Rectal smooth muscle tissue (tissue), 1 donor: ENCODE data around the gene EEF1A2.

ENCODE experiments used
- H3K27ac ChIP-seq: one replicate; pipeline ENCODE4 v1.7.0; 2013; ENCODE audit warnings: low read depth, low read length, inconsistent platforms
- H3K27me3 ChIP-seq: one replicate; pipeline ENCODE4 v1.7.0; 2013; ENCODE audit warnings: low read length; ENCODE audit not compliant: control insufficient read depth, insufficient read depth
- H3K36me3 ChIP-seq: one replicate; pipeline ENCODE4 v1.7.0; 2013; ENCODE audit warnings: low read length; ENCODE audit not compliant: control insufficient read depth, insufficient read depth
- H3K4me1 ChIP-seq: one replicate; pipeline ENCODE4 v1.7.0; 2013; ENCODE audit warnings: low read length; ENCODE audit not compliant: control insufficient read depth, insufficient read depth
- H3K4me3 ChIP-seq: one replicate; pipeline ENCODE4 v1.7.0; 2013; ENCODE audit warnings: low read length
- H3K9ac ChIP-seq: one replicate; pipeline ENCODE4 v1.7.0; 2013; ENCODE audit warnings: low read length

Gene EEF1A2

DNA sequence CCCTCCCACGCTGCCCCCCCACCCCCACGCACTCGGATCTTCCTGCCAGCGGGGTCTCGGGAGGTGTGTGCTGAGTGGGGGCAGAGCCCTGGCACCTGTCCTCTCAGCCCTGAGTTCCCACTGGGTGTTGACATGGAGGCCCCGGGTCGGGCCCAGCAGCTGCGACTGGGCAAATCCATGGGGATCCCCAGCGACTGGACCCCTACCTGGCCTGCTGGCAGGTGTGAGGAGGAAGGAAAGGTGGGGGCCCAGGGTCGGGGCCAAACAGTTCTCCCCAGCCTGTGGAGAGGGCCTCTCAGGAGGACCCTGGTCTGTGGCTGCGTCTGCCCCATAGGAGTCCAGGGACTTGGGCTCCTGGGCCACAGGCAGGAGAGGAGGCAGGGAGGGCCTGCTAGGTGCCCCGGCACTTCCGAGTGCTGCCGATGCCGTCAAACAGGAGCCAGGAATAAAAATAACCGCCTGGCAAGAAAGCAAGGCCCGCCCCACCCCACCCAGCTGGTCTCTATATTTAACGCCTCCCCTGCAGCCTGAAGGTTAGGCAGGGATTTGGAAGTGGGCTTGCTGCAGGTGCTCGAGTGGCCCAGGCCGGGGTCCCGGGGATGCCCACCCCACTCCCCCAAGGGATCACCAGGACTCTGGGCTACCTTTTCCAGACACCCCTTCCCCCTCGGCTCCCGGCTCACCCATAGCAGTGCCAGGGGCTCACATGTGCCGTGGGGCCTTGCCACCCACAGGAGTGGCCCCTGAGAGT lies 1.4 kb upstream of the EEF1A2 start:
- no peak overlapping the region for H3K9ac ChIP-seq
- no peak overlapping the region for H3K27ac ChIP-seq
- peaks cover 25% of the 10 kb centered on the region for H3K27me3 ChIP-seq
- H3K4me1 ChIP-seq, result no peaks in the 10 kb centered on the region
- no peaks in the 10 kb centered on the region for H3K36me3 ChIP-seq
- H3K4me3 ChIP-seq, result no peak overlapping the region

DNA sequence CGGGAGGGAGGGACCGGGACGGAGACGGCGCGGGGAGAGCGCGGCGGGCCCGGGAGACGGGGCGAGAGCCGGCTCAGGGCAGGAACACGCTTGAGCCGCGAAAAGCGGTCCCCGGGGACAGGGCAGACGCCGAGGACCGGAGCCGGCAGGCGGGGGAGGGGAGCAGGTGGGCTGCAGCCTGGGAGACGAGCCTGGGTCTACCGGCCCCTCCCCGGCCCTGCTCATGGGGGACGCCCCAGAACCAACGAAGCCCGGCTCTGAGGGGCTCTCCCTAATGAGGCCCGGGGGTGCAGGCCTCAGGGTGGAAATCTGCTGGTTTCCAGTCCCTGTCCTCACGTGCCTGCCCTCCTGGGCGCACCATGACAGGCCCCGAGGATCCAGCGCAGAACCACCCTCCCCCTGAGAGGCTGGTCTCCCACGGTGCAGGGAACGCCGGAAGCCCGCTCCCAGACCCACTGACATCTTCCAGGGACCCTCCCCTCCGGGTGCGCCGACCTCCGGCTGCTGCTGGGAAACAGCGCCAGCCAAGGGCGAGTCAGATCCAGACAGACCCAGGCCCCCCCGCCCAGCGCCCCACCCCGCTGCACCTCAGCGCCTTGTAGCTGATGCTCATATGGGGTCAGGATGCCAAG lies 571 bp upstream of the EEF1A2 start:
- no peaks in the 10 kb centered on the region for H3K36me3 ChIP-seq
- H3K27ac ChIP-seq, result no peak overlapping the region
- no peak overlapping the region for H3K9ac ChIP-seq
- H3K4me1 ChIP-seq, result no peaks in the 10 kb centered on the region
- peak overlapping the region; percentile 3 for H3K4me3 ChIP-seq
- H3K27me3 ChIP-seq, result peaks cover 25% of the 10 kb centered on the region

DNA sequence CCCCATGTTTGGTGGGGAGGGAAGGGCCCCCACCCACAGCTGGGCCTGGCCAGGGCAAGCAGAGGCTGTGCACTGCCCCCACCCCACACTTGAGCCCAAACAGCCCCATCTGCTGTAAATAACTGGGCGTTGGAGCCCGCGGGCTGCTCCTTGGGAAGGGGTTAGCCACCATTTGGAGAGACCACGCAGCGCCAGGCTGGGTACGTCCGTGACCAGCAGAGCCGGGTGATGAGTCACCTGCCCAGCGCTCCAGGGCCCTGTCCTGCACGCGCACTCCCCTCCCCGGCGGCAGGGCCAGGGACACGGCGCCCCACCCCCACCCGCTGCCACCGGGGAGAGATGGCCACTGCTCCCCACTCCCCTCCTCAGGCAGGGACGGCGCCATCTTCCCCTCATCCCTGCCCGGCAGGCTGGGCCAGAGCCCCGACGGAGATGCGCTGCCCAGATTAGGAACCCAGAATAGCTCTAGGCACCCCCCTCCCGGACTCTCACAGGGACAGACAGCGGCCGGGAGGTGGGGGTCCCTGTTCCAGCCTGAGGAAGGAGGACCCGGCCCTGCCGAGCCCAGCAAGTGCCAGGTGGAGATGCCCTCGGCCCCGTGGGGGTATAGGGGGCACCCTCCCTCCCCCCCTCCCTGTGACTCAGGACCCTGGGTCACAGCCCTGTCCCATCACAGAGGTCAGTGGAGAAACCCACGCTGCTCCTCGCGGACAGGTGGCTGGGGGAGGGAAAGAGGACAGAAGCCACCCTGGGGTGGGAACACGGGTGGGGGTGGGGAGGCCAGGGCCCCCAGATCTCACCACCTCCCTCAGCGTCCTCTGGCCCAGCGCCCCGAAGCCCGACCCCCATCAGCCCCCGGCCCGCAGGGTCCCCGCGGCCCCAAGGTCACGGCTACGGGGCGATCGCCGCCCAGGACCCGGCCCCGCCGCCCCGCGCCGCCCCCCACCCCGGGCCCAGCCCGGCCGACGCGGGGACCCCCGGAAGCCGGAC lies 642 bp downstream of the EEF1A2 start:
- no peaks in the 10 kb centered on the region for H3K36me3 ChIP-seq
- peaks cover 25% of the 10 kb centered on the region for H3K27me3 ChIP-seq
- H3K9ac ChIP-seq, result no peak overlapping the region
- no peak overlapping the region for H3K27ac ChIP-seq
- no peak overlapping the region for H3K4me3 ChIP-seq
- no peaks in the 10 kb centered on the region for H3K4me1 ChIP-seq

DNA sequence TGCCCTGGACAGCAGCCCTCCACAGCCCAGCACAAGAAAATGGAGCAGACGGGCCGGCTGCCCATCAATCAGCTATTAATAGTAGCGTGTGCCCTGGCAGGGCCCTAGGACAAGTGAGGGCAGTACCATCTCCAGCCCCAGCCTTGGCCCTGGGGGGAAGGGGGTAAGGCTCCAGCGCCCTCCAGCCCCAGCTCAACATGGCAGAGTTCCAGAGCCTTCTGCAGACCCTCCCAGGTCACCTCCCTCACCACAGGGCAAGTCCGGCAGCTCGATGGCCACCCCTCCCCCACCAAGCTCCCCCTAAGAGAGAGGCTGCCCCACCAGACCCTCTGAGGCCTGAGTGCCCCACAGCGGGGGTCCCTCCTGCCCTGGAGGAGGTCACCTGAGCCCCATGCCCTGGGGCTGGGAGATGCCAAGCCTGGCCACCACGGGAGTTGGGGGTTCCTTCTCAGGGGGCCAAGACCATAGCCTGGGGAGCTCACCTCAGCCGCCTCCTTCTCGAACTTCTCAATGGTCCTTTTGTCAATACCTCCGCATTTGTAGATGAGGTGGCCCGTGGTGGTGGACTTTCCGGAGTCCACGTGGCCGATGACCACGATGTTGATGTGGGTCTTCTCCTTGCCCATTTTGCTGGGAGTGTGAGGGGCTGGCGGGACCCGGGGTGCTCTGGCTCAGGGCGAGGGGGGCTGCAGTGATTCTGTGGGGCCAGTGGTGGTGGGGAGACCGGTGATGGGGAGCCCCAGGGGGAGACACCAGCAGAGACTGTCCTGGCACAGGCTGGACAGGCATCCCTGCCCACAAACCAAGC lies 1.5 kb downstream of the EEF1A2 start:
- Histone ChIP-seq H3K4me1 (no peaks in the 10 kb centered on the region), H3K9ac (no peak overlapping the region), H3K27ac (no peak overlapping the region), H3K4me3 (no peak overlapping the region), H3K27me3 (peaks cover 22% of the 10 kb centered on the region), H3K36me3 (no peaks in the 10 kb centered on the region)

DNA sequence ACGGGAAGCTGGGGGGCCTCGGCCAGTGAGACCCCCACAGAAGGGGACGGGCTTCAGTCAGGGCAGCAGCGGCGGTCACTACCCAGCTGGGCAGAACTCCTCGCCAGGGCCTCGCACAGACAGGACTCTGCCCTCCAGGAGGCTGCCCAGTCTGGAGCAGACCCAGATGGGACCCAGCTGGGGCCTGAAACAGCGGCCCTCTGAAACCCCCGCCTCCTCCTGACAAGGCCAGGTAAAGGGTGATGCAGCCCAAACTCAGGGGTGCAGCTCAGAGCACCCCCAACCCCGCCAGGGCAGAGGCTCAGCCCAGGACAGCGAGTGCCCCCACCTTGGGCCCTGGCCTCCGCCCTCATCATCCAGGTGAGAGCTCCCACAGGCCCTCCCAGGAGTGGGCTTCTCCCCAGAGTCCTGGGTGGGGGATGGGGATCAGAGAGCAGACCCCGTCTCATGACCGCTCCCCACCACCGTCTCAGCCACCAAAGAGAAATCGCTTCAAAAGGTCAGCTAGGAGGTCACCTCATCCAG lies 2.2 kb downstream of the EEF1A2 start:
- Histone ChIP-seq H3K9ac (no peak overlapping the region), H3K27ac (no peak overlapping the region), H3K27me3 (peaks cover 20% of the 10 kb centered on the region), H3K4me3 (peak overlapping the region; percentile 52), H3K4me1 (no peaks in the 10 kb centered on the region), H3K36me3 (no peaks in the 10 kb centered on the region)

DNA sequence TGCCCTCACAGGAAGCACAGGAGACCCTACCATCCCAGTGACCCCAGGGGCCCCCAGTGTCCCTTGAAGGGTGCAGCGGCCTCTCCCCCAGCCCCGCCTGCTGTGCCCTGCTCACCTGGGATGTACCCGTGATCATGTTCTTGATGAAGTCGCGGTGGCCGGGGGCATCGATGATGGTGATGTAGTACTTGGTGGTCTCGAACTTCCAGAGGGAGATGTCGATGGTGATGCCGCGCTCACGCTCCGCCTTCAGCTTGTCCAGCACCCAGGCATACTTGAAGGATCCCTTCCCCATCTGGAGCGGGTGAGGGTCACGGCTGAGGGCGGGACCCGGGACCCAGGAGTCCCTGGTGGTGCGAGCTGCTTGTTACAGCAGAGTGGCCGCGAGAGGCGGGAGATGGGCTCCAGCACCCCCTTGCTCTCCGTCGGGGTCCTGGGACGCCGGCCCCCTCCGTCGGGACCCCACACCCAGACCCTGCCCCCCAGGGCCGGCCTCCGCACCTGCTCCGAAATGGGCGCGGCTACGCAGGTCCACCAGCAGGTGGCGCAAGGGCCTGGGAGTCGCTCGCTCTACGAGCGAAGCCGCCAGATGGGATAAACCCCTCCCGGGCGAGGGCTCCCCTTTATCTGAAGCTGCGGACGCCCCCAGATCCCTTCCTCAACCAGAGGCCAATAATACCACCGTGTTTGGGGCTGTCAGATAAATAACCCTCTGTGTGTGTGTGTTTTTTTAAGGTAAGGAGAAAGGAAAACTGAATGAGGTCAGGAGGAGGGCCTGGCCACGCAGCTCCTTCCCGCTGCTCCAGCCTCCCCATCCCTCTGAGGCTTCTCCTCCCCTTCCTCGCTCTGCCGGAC lies 2.9 kb downstream of the EEF1A2 start:
- Histone ChIP-seq H3K4me3 (peak overlapping the region; percentile 52), H3K4me1 (no peaks in the 10 kb centered on the region), H3K27ac (no peak overlapping the region), H3K27me3 (peaks cover 20% of the 10 kb centered on the region), H3K9ac (no peak overlapping the region), H3K36me3 (no peaks in the 10 kb centered on the region)

DNA sequence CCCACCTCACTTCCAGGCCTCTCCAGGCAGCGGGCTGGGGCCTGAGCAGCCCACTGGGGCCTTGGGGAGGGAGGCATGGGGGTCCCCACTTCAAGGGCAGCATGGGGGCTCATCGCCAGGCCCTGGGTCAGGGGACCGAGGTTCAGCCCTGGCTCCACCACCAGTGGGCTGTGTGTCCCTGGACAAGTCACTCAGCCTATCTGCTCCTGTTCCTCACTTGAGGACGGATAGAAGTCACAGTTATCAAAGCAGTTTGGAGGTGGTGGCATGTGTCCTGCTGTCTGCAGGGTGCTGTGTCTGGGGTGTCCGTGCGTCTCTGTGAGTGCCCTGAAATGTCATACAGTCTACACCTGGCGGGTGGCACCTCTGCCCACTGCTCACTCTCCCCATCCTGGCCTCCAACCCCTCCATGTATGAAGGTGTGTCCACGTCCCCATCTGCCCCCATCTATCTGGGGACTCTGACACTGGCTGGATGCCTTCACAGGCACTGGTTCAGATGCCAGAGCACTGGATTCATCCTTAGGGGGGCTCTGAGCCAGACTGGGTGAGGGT lies 3.6 kb downstream of the EEF1A2 start:
- Histone ChIP-seq H3K36me3 (no peaks in the 10 kb centered on the region), H3K4me3 (no peak overlapping the region), H3K27ac (no peak overlapping the region), H3K27me3 (peaks cover 19% of the 10 kb centered on the region), H3K4me1 (no peaks in the 10 kb centered on the region), H3K9ac (no peak overlapping the region)

DNA sequence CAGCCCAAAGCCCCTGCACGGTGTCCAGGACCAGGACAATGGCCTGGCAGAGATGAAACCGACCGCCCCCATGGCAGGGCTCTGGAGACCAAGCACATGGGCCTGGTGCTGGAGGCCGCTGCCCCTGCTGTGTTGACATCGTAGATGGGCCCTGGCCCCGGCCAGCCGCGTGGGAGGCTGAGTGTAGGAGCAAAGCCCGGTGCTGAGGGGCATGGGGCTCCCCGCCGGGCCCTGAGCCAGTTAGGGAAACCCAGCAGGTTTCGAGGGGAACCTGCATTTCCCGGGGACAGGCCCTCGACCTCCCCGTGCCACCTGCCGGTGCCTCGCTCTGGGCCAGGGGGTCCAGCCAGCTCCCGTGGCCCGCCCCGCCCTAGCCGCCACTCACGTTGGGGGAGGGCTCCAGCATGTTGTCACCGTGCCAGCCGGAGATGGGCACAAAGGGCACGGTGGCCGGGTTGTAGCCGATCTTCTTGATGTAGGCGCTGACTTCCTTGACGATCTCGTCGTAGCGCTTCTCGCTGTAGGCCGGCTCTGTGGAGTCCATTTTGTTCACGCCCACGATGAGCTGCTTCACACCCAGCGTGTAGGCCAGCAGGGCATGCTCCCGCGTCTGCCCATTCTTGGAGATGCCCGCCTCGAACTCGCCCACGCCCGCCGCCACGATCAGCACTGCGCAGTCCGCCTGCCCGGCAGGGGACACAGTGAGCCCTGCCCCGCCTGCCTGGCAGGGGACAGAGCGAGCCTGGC lies 4.3 kb downstream of the EEF1A2 start:
- Histone ChIP-seq H3K27ac (no peak overlapping the region), H3K4me1 (no peaks in the 10 kb centered on the region), H3K27me3 (peaks cover 16% of the 10 kb centered on the region), H3K9ac (no peak overlapping the region), H3K4me3 (no peak overlapping the region), H3K36me3 (no peaks in the 10 kb centered on the region)

DNA sequence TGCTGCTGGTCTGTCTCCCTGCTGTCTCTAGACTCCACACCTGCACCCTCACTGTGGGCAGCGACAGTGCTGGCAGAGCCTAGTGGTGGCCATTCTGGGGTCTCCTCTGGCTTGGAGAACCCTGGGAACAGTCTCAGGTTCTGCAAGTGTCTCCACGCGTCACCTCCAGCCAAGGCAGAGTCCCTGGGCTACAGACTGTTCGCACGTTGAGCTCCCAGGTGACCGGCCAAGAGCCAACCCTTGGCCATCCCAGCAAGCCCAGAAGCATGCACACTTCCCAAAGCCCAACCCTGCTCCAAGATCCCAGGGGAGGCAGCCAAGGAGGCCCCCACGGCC lies 4.8 kb downstream of the EEF1A2 start:
- H3K27me3 ChIP-seq, result peaks cover 13% of the 10 kb centered on the region
- H3K27ac ChIP-seq, result no peak overlapping the region
- no peak overlapping the region for H3K9ac ChIP-seq
- H3K4me3 ChIP-seq, result no peak overlapping the region
- no peaks in the 10 kb centered on the region for H3K4me1 ChIP-seq
- H3K36me3 ChIP-seq, result no peaks in the 10 kb centered on the region

DNA sequence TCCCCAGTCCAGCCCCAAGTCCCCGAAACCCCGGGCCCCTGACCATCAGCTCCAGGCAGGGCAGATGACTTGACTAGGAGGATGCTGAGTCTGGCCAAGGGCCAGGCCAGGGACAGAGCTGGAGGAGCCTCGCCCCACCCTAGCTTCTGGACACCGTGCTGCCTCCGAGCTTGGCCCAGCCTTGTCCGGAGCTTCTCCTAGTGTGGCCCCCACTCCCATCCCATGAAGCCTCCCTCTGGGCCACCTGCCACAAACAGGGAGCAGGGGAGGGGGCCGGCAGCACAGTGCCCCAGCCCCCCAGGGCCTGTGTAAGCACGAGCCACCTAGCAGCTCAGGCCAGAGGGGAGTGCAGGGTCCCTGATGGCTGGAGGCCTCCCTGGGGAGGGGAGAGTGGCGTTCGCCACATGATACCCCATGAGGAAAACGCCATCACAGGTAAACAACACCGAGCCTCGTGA lies 5.3 kb downstream of the EEF1A2 start:
- Histone ChIP-seq H3K27ac (no peak overlapping the region), H3K27me3 (peaks cover 13% of the 10 kb centered on the region), H3K4me1 (no peaks in the 10 kb centered on the region), H3K4me3 (no peak overlapping the region), H3K36me3 (no peaks in the 10 kb centered on the region), H3K9ac (no peak overlapping the region)
